DOHH2 (cell line): Measurements from ENCODE around the gene TTC12.

ENCODE experiments used
- EZH2phosphoT487 ChIP-seq: fragments of 200-600 bp; sonication (generic); IDR thresholded peaks from 2 replicates; pipeline ENCODE4 v1.6.1; 2017; ENCODE audit warnings: borderline replicate concordance, mild to moderate bottlenecking, antibody characterized with exemption, low read length, moderate library complexity, mixed read lengths
- TF ChIP-seq, protein P1 (sequence below): fragments of 200-600 bp; sonication (generic); IDR thresholded peaks from one replicate; pipeline ENCODE4 v1.5.1; 2014; ENCODE audit warnings: antibody characterized with exemption, mild to moderate bottlenecking, low read depth, low read length; ENCODE audit not compliant: poor library complexity, severe bottlenecking

DNA sequence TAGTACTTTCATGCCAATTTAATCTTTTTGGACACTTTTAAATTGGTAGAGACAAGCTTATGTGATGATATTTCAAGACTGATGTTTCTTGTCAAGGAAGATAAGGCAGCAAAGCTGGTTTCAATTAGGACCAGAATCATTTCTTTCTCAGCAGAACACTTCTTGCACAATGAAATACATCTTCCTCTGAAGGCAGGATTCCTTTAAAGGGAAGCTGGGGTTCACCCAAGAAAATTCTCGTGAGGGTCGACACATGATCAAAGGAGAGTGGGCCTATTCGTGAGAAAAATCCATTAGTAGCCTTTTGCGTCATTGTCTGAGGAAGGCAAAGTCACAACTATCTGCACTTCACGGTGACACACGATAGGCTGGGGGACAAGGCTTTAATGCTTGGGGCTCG is 17.6 kb downstream of the TTC12 start:
- TF ChIP-seq, protein P1, sequence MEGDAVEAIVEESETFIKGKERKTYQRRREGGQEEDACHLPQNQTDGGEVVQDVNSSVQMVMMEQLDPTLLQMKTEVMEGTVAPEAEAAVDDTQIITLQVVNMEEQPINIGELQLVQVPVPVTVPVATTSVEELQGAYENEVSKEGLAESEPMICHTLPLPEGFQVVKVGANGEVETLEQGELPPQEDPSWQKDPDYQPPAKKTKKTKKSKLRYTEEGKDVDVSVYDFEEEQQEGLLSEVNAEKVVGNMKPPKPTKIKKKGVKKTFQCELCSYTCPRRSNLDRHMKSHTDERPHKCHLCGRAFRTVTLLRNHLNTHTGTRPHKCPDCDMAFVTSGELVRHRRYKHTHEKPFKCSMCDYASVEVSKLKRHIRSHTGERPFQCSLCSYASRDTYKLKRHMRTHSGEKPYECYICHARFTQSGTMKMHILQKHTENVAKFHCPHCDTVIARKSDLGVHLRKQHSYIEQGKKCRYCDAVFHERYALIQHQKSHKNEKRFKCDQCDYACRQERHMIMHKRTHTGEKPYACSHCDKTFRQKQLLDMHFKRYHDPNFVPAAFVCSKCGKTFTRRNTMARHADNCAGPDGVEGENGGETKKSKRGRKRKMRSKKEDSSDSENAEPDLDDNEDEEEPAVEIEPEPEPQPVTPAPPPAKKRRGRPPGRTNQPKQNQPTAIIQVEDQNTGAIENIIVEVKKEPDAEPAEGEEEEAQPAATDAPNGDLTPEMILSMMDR = no peak
- no peak for TF ChIP-seq EZH2phosphoT487
